Endothelial cell of umbilical vein (primary cell): ENCODE data around the gene FER. TPM values are rescaled to one million over a fixed set of nuclear protein-coding genes. Genes with fewer than 3 reads are reported as not detected.

Experiments
- BruUV-seq: library from RNA; stranded (reverse); fragments of 400-500 nt; replicated peaks from 2 replicates; lab custom pipeline; 2021; lab: Mats Ljungman, UMichigan
- CTCF ChIA-PET: fragments of 300-600, 350-600 bp; sonication (Branson Sonifier 250); formaldehyde crosslinking; loops from one replicate; lab custom pipeline; 2021; ENCODE audit warnings: antibody characterized with exemption, inconsistent platforms; lab: Charles Lee
- POLR2A ChIA-PET: fragments of 300-600, 350-600 bp; sonication (Branson Sonifier 250); formaldehyde crosslinking; loops from one replicate; lab custom pipeline; 2021; ENCODE audit warnings: antibody characterized with exemption, inconsistent platforms; lab: Charles Lee
- DNase-seq: peaks from one replicate; pipeline ENCODE4 v3.0.0-alpha.2; 2011; ENCODE audit warnings: low read depth, low spot score
- FAIRE-seq: peaks from 2 replicates; lab custom pipeline; 2011; peaks lifted over from hg19 to GRCh38; lab: Jason Lieb, UNC
- H2AFZ ChIP-seq: 2 replicates; pipeline ENCODE4 v1.6.0; 2012; ENCODE audit warnings: low read depth, low read length, control low read depth, inconsistent platforms
- H3K27ac ChIP-seq: 2 replicates; pipeline ENCODE4 v1.5.1; 2011; ENCODE audit warnings: low read depth, mild to moderate bottlenecking, control low read depth, low read length, moderate library complexity; ENCODE audit not compliant: insufficient read depth
- H3K27me3 ChIP-seq, 2 experiments: 2 replicates each; pipeline versions ENCODE4 v1.6.0 to v1.6.1; 2011; ENCODE audit warnings: low read length in 2 of 2, mixed read lengths in 1 of 2; ENCODE audit not compliant: control insufficient read depth in 2 of 2, insufficient read depth in 2 of 2
- H3K36me3 ChIP-seq, 2 experiments: 2 replicates in 1 of 2; 3 replicates in 1 of 2; pipeline ENCODE4 v1.5.1; 2011; ENCODE audit warnings: low read length in 2 of 2, mild to moderate bottlenecking in 1 of 2, moderate library complexity in 1 of 2; ENCODE audit not compliant: control insufficient read depth in 2 of 2, insufficient read depth in 2 of 2; ENCODE audit errors: extremely low read depth in 1 of 2
- H3K4me1 ChIP-seq: 3 replicates; pipeline ENCODE4 v1.5.1; 2011; ENCODE audit warnings: mild to moderate bottlenecking, low read length; ENCODE audit not compliant: control insufficient read depth, insufficient read depth; ENCODE audit errors: extremely low read depth
- H3K4me2 ChIP-seq: 2 replicates; pipeline ENCODE4 v1.6.1; 2011; ENCODE audit warnings: low read length, control low read depth, mixed read lengths; ENCODE audit not compliant: insufficient read depth
- H3K4me3 ChIP-seq, 3 experiments: fragments of 200-600 bp in 1 of 3; sonication (generic), shearing (Covaris generic) in 1 of 3; replicated peaks in 1 of 3; 2 replicates each; pipeline ENCODE4 v1.5.1; 2011 to 2016; ENCODE audit warnings: control low read depth in 3 of 3, low read length in 3 of 3, mild to moderate bottlenecking in 2 of 3, inconsistent platforms in 1 of 3, low read depth in 1 of 3, moderate library complexity in 1 of 3; ENCODE audit not compliant: insufficient read depth in 1 of 3
- H3K79me2 ChIP-seq: 2 replicates; pipeline ENCODE4 v1.6.0; 2012; ENCODE audit warnings: low read length, inconsistent platforms; ENCODE audit not compliant: control insufficient read depth, insufficient read depth
- H3K9ac ChIP-seq: replicated peaks from 2 replicates; pipeline ENCODE3; 2011; ENCODE audit warnings: low read length, control low read depth; ENCODE audit not compliant: insufficient read depth; ENCODE audit errors: extremely low read depth
- H3K9me1 ChIP-seq: replicated peaks from 3 replicates; pipeline ENCODE4 v1.6.0; 2011; ENCODE audit warnings: mild to moderate bottlenecking, low read length; ENCODE audit not compliant: control insufficient read depth, insufficient read depth; ENCODE audit errors: extremely low read depth
- H3K9me3 ChIP-seq: replicated peaks from 2 replicates; pipeline ENCODE4 v1.5.1; 2012; ENCODE audit warnings: low read length, inconsistent platforms; ENCODE audit not compliant: control insufficient read depth, insufficient read depth
- H4K20me1 ChIP-seq: replicated peaks from 2 replicates; pipeline ENCODE3; 2011; ENCODE audit warnings: mild to moderate bottlenecking, low read length; ENCODE audit not compliant: control insufficient read depth, insufficient read depth; ENCODE audit errors: extremely low read depth
- EZH2 ChIP-seq: IDR thresholded peaks from 2 replicates; pipeline ENCODE4 v1.6.1; 2012; ENCODE audit warnings: borderline replicate concordance, low read depth, mild to moderate bottlenecking, moderate library complexity, low read length, inconsistent platforms; ENCODE audit not compliant: severe bottlenecking
- FOS ChIP-seq: IDR thresholded peaks from 2 replicates; pipeline ENCODE4 v1.6.1; 2011; ENCODE audit warnings: mild to moderate bottlenecking, low read length, moderate library complexity, borderline replicate concordance; ENCODE audit not compliant: insufficient read depth
- JUN ChIP-seq: IDR thresholded peaks from 2 replicates; pipeline ENCODE4 v1.6.1; 2011; ENCODE audit warnings: borderline replicate concordance, low read depth; ENCODE audit not compliant: insufficient read length, insufficient read depth
- MYC ChIP-seq: IDR thresholded peaks from one replicate; pipeline ENCODE4 v1.6.1; 2011; ENCODE audit warnings: mild to moderate bottlenecking, low read depth, low read length
- POLR2A ChIP-seq: IDR thresholded peaks from 2 replicates; pipeline ENCODE4 v1.6.1; 2012; ENCODE audit warnings: low read depth, mild to moderate bottlenecking, control low read depth, low read length
- dilution Hi-C: fragments of 300-500 bp; cut with MboI; formaldehyde crosslinking; loops from one replicate; pipeline ENCODE4 v1.15.0; 2019; ENCODE audit warnings: low sequenced_read_pairs; ENCODE audit not compliant: extremely low pct_ligation_motif_present
- intact Hi-C: fragments of 100-400 bp; cut with micrococcal nuclease; formaldehyde crosslinking; loops from one replicate; pipeline ENCODE4 v1.10.0; 2022
- polyA plus RNA-seq, 4 experiments: library from polyadenylated mRNA; depleted of rRNA in 3 of 4; stranded (reverse) in 3 of 4; unstranded in 1 of 4; fragments of >200 nt; gene quantifications; 2 replicates each; pipeline versions ENCODE4 v1.2.1 to v1.2.3, GENCODE V29; 2011 to 2012; ENCODE audit warnings: missing spikeins in 1 of 4
- total RNA-seq: library from RNA; stranded (reverse); gene quantifications from 2 replicates; pipeline ENCODE4 v1.2.3, GENCODE V29; 2021
- TF ChIP-seq, protein P1 (sequence below): IDR thresholded peaks from 2 replicates; pipeline ENCODE4 v1.6.1; 2011; ENCODE audit not compliant: insufficient read depth, insufficient read length

Gene FER
- total and polyA plus RNA-seq, 2 donors (not counting 3 experiments of a cell fraction or from before 2014, with no cell fraction given), result 2.3 to 27.5 TPM

DNA sequence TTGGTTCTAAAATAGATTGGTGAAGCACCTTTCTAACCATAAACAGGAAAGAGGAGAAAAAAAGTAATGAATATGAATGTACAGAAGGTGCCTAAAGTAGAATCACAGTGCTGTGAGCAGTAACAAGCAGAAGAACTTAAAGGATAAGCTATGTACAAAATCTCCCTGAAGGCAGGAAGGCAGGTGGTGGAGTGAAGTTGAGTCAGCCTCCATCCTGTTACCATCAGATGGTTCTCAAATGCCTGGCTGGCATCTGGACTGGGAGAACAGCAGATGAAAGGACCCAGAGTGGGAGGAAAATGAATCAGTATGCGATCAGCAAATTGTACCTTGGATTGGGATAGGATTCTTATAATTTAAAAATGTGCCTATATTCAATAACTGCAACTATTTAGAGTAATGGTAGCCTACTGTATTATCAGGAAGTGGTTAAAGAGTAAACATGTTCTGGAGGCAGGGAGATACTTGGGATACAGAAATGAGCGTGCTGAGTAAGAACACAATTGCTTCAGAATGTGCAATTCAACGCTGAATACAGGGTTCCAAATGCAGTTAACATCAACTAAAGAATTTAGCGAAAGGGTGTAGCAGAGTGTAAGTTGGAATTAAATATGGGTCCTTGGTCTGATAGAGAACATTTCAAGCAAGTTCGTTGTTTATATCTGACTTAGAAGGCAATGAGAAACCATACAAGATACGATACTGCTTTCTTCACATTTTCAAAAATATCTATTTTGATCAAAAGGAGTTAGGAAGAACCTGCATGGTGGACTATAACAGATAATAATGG is 21.1 kb upstream of the FER start:
- Histone ChIP-seq H3K4me3 (no peak overlapping the region), H3K9me3 (no peaks in the 10 kb centered on the region), H3K27me3 (no peaks in the 10 kb centered on the region), H3K27ac (no peak overlapping the region), H3K9ac (no peak overlapping the region), H3K79me2 (no peaks in the 10 kb centered on the region), H3K9me1 (no peaks in the 10 kb centered on the region), H3K36me3 (no peaks in the 10 kb centered on the region), H4K20me1 (no peaks in the 10 kb centered on the region), H2AFZ (no peak overlapping the region), H3K4me2 (no peak overlapping the region), H3K4me1 (peaks cover 23% of the 10 kb centered on the region)
- no peak for FAIRE-seq
- no TSS peak for BruUV-seq
- CTCF ChIA-PET, result interaction anchor here (0.5 to 2.5 kb wide), 6 partner anchors 9 to 327 kb away, joined by 3 to 13 read pairs (median 10); no protein-coding TSS in a partner anchor
- no peak for DNase-seq
- TF ChIP-seq EZH2 (no peak), JUN (no peak), FOS (peak; percentile 48)
- TF ChIP-seq, protein P1, sequence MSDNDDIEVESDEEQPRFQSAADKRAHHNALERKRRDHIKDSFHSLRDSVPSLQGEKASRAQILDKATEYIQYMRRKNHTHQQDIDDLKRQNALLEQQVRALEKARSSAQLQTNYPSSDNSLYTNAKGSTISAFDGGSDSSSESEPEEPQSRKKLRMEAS, result no peak
- dilution Hi-C loops, result no loop called here
- POLR2A ChIA-PET, result interaction anchor here (1.5 kb wide), 1 partner anchor 379 kb away, joined by 3 read pairs; no protein-coding TSS in a partner anchor
- intact Hi-C loops, result no loop called here

DNA sequence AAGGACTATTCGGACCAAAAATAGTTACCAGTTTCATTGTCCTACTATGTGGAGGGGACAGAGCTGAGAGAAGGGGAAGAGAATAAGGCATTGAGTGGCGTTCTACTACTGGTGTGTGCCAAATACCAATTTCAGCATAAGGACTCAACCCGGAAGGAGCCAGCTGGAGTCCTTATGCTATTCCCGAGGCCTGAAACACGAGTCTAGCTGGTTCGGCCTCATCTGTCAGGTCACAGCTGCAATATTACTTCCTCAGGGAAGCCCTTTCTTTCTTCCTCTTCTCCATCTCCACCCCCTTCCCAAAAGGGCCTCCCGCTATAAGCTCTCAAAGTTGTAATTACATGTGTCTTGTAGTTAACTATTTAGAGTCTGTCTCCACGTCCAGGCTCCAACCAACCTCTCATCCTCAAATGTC is 20.5 kb upstream of the FER start:
- H3K4me2 ChIP-seq, result peak overlapping the region; percentile 85
- peaks cover 23% of the 10 kb centered on the region for H3K4me1 ChIP-seq
- intact Hi-C loops, result no loop called here
- no peaks in the 10 kb centered on the region for H3K9me1 ChIP-seq
- BruUV-seq, result no TSS peak
- H3K27me3 ChIP-seq, result no peaks in the 10 kb centered on the region
- no peak for FAIRE-seq
- peak overlapping the region; percentile 68 for H3K27ac ChIP-seq
- ChIA-PET POLR2A (interaction anchor here (0.7 to 2.0 kb wide), 5 partner anchors 21 to 379 kb away, joined by 3 to 17 read pairs (median 3); partner anchors contain the start of gene FER), CTCF (interaction anchor here (0.7 to 2.5 kb wide), 10 partner anchors 8 to 85 kb away, joined by 3 to 13 read pairs (median 6); no protein-coding TSS in a partner anchor)
- dilution Hi-C loops, result no loop called here
- H2AFZ ChIP-seq, result peak overlapping the region; percentile 97
- DNase-seq, result no peak
- H3K36me3 ChIP-seq, result no peaks in the 10 kb centered on the region
- no peaks in the 10 kb centered on the region for H3K9me3 ChIP-seq
- TF ChIP-seq FOS, result no peak
- no peak for TF ChIP-seq EZH2
- TF ChIP-seq POLR2A, result no peak
- no peak for TF ChIP-seq MYC
- H4K20me1 ChIP-seq, result no peaks in the 10 kb centered on the region
- H3K9ac ChIP-seq, result peak overlapping the region; percentile 82
- H3K79me2 ChIP-seq, result no peaks in the 10 kb centered on the region
- H3K4me3 ChIP-seq, result peak overlapping the region; percentile 41 to 84 (median 71)
